Mesenchymal stem cell (in vitro differentiated cells and primary cell): ENCODE data around the gene TXLNA.
"Not testable (repeated sequence)": the region's sequence is repeated elsewhere in the genome, so short reads cannot be mapped to it uniquely, and the experiment has no call there.

Experiments
- DNase-seq: peaks from one replicate; pipeline ENCODE4 v3.0.0-alpha.2; 2013
- H2AFZ ChIP-seq: one replicate; pipeline ENCODE4 v1.6.1; 2013; ENCODE audit warnings: low read depth, mild to moderate bottlenecking, control low read depth, inconsistent platforms, low read length, moderate library complexity
- H2AK5ac ChIP-seq: 2 replicates; pipeline ENCODE4 v1.6.1; 2013; ENCODE audit warnings: low read length, moderate library complexity, mild to moderate bottlenecking, inconsistent platforms; ENCODE audit not compliant: severe bottlenecking
- H2BK120ac ChIP-seq: one replicate; pipeline ENCODE4 v1.6.1; 2013; ENCODE audit warnings: low read depth, mild to moderate bottlenecking, inconsistent platforms, low read length, moderate library complexity
- H2BK12ac ChIP-seq, 2 experiments: one replicate each; pipeline ENCODE4 v1.6.1; 2013; ENCODE audit warnings: inconsistent platforms in 2 of 2, low read length in 2 of 2, mild to moderate bottlenecking in 2 of 2, moderate library complexity in 2 of 2, control low read depth in 1 of 2
- H2BK15ac ChIP-seq: one replicate; pipeline ENCODE4 v1.6.1; 2013; ENCODE audit warnings: mild to moderate bottlenecking, low read depth, inconsistent platforms; ENCODE audit not compliant: poor library complexity, severe bottlenecking
- H2BK5ac ChIP-seq: 2 replicates; pipeline ENCODE4 v1.6.1; 2013; ENCODE audit warnings: low read depth, mild to moderate bottlenecking, low read length, control low read depth, inconsistent platforms; ENCODE audit not compliant: poor library complexity, severe bottlenecking
- H3K14ac ChIP-seq, 2 experiments: one replicate each; pipeline ENCODE4 v1.6.1; 2013; ENCODE audit warnings: inconsistent platforms in 2 of 2, low read length in 2 of 2, control low read depth in 1 of 2, mild to moderate bottlenecking in 1 of 2, moderate library complexity in 1 of 2
- H3K18ac ChIP-seq, 2 experiments: one replicate each; pipeline ENCODE4 v1.6.1; 2013; ENCODE audit warnings: inconsistent platforms in 2 of 2, low read length in 2 of 2, control low read depth in 1 of 2, low read depth in 1 of 2, mild to moderate bottlenecking in 1 of 2
- H3K23ac ChIP-seq, 2 experiments: one replicate each; pipeline ENCODE4 v1.6.1; 2013; ENCODE audit warnings: inconsistent platforms in 2 of 2, low read length in 2 of 2, mild to moderate bottlenecking in 2 of 2, moderate library complexity in 2 of 2, control low read depth in 1 of 2
- H3K27ac ChIP-seq: 2 replicates; pipeline ENCODE4 v1.5.1; 2013; ENCODE audit warnings: mild to moderate bottlenecking, moderate library complexity, low read length, control low read depth, inconsistent platforms; ENCODE audit not compliant: poor library complexity, severe bottlenecking
- H3K27me3 ChIP-seq, 2 experiments: 2 replicates each; pipeline versions ENCODE4 v1.6.1 to v1.7.0; 2013; ENCODE audit warnings: low read length in 2 of 2, mild to moderate bottlenecking in 2 of 2, moderate library complexity in 2 of 2, control low read depth in 1 of 2, inconsistent platforms in 1 of 2; ENCODE audit not compliant: control insufficient read depth in 1 of 2, insufficient read depth in 1 of 2
- H3K36me3 ChIP-seq, 2 experiments: 2 replicates each; pipeline versions ENCODE4 v1.6.1 to v1.7.0; 2013; ENCODE audit warnings: low read length in 2 of 2, control low read depth in 1 of 2, inconsistent platforms in 1 of 2, low read depth in 1 of 2, mild to moderate bottlenecking in 1 of 2; ENCODE audit not compliant: insufficient read depth in 2 of 2, control insufficient read depth in 1 of 2
- H3K4ac ChIP-seq, 2 experiments: one replicate each; pipeline ENCODE4 v1.6.1; 2013; ENCODE audit warnings: inconsistent platforms in 2 of 2, low read length in 2 of 2, mild to moderate bottlenecking in 2 of 2, moderate library complexity in 2 of 2, control low read depth in 1 of 2, low read depth in 1 of 2
- H3K4me1 ChIP-seq: 2 replicates; pipeline ENCODE4 v1.6.1; 2013; ENCODE audit warnings: low read depth, low read length, control low read depth; ENCODE audit not compliant: control insufficient read depth, insufficient read depth
- H3K4me2 ChIP-seq: 2 replicates; pipeline ENCODE4 v1.6.1; 2013; ENCODE audit warnings: low read length, mild to moderate bottlenecking, inconsistent platforms; ENCODE audit not compliant: poor library complexity, severe bottlenecking
- H3K4me3 ChIP-seq, 2 experiments: 2 replicates each; pipeline versions ENCODE4 v1.5.1 to v1.7.0; 2013; ENCODE audit warnings: low read length in 2 of 2, mild to moderate bottlenecking in 2 of 2, control low read depth in 1 of 2, low read depth in 1 of 2; ENCODE audit not compliant: insufficient read depth in 1 of 2
- H3K79me1 ChIP-seq: replicated peaks from 2 replicates; pipeline ENCODE4 v1.6.1; 2013; ENCODE audit warnings: mild to moderate bottlenecking, control low read depth, low read length, inconsistent platforms; ENCODE audit not compliant: poor library complexity, severe bottlenecking
- H3K9ac ChIP-seq: 2 replicates; pipeline ENCODE4 v1.7.0; 2013; ENCODE audit warnings: mild to moderate bottlenecking, low read length, moderate library complexity
- H3K9me3 ChIP-seq: 2 replicates; pipeline ENCODE4 v1.7.0; 2013; ENCODE audit warnings: mild to moderate bottlenecking, low read length; ENCODE audit not compliant: control insufficient read depth
- H4K8ac ChIP-seq: one replicate; pipeline ENCODE4 v1.6.1; 2013; ENCODE audit warnings: inconsistent platforms, mild to moderate bottlenecking, low read length, moderate library complexity
- H4K91ac ChIP-seq: one replicate; pipeline ENCODE4 v1.6.1; 2013; ENCODE audit warnings: mild to moderate bottlenecking, low read length, inconsistent platforms
- WGBS: methylation state at CpG from one replicate; pipeline ENCODE4 v1.1.7; 2013; ENCODE audit warnings: mixed read lengths; 5-methylcytosine and 5-hydroxymethylcytosine counted together

TXLNA gene

GRCh38 chr1:32165633-32166032 lies 13.8 kb upstream of the TXLNA start:
- H2AFZ ChIP-seq, H3K4ac ChIP-seq, H3K27me3 ChIP-seq, H3K9ac ChIP-seq, H3K9me3 ChIP-seq, H4K91ac ChIP-seq, H2BK120ac ChIP-seq, H3K14ac ChIP-seq, H2BK15ac ChIP-seq, H2BK12ac ChIP-seq, H3K23ac ChIP-seq, H2AK5ac ChIP-seq, H3K27ac ChIP-seq, H3K4me1 ChIP-seq, H3K18ac ChIP-seq, H3K4me2 ChIP-seq, H4K8ac ChIP-seq, H3K4me3 ChIP-seq, DNase-seq, H2BK5ac ChIP-seq: not testable (repeated sequence)
- H3K36me3 ChIP-seq, result peaks cover 49 to 84% of the 10 kb centered on the region in 2 experiments
- WGBS, result 97% methylated on average over 8 of the region's 10 CpGs
- H3K79me1 ChIP-seq, result peaks cover 12% of the 10 kb centered on the region

GRCh38 chr1:32170991-32171390 lies 8.5 kb upstream of the TXLNA start:
- H3K27ac ChIP-seq, result no peak overlapping the region
- H3K4me1 ChIP-seq, result peaks cover 5% of the 10 kb centered on the region
- WGBS, result 100% methylated on average over 4 of the region's 4 CpGs
- no peak overlapping the region for H2BK15ac ChIP-seq
- peaks cover 27% of the 10 kb centered on the region for H3K79me1 ChIP-seq
- peaks cover 59 to 85% of the 10 kb centered on the region in 2 experiments for H3K36me3 ChIP-seq
- no peak overlapping the region for H3K14ac ChIP-seq
- H3K9ac ChIP-seq, result no peak overlapping the region
- no peak overlapping the region for H2BK120ac ChIP-seq
- H4K8ac ChIP-seq, result no peak overlapping the region
- H2AK5ac ChIP-seq, result no peak overlapping the region
- DNase-seq, result no peak
- no peak overlapping the region for H3K4me3 ChIP-seq
- no peak overlapping the region for H3K18ac ChIP-seq
- H2BK12ac ChIP-seq, result no peak overlapping the region
- no peaks in the 10 kb centered on the region for H3K27me3 ChIP-seq
- no peaks in the 10 kb centered on the region for H3K9me3 ChIP-seq
- no peak overlapping the region for H3K4ac ChIP-seq
- H3K23ac ChIP-seq, result no peak overlapping the region
- H3K4me2 ChIP-seq, result no peak overlapping the region
- no peak overlapping the region for H2BK5ac ChIP-seq
- H4K91ac ChIP-seq, result no peak overlapping the region
- H2AFZ ChIP-seq, result no peak overlapping the region

GRCh38 chr1:32172621-32173245 lies 6.7 kb upstream of the TXLNA start:
- Histone ChIP-seq H4K8ac (peak overlapping the region; percentile 60), H2AFZ (no peak overlapping the region), H2BK15ac (no peak overlapping the region), H3K36me3 (peaks cover 52 to 81% of the 10 kb centered on the region in 2 experiments), H2BK5ac (no peak overlapping the region), H3K4me3 (no peak overlapping the region), H3K9ac (no peak overlapping the region), H2BK12ac (peak overlapping the region in 1 of 2 experiments; percentile 3), H3K27ac (no peak overlapping the region), H3K4me1 (peaks cover 5% of the 10 kb centered on the region), H3K4ac (no peak overlapping the region), H3K18ac (no peak overlapping the region), H3K4me2 (no peak overlapping the region), H2BK120ac (no peak overlapping the region), H2AK5ac (peak overlapping the region; percentile 61), H3K27me3 (no peaks in the 10 kb centered on the region), H3K14ac (no peak overlapping the region), H4K91ac (no peak overlapping the region), H3K23ac (no peak overlapping the region), H3K79me1 (peaks cover 27% of the 10 kb centered on the region), H3K9me3 (no peaks in the 10 kb centered on the region)
- WGBS, result 100% methylated on average over 1 of the region's 1 CpG
- no peak for DNase-seq

GRCh38 chr1:32178380-32179192 lies 889 bp upstream of the TXLNA start:
- Histone ChIP-seq H2BK5ac (no peak overlapping the region), H3K18ac (no peak overlapping the region), H3K4ac (peak overlapping the region in 1 of 2 experiments; percentile 49), H3K27me3 (no peaks in the 10 kb centered on the region), H2BK15ac (no peak overlapping the region), H3K4me2 (no peak overlapping the region), H4K91ac (no peak overlapping the region), H3K36me3 (peaks cover 33 to 49% of the 10 kb centered on the region in 2 experiments), H3K23ac (no peak overlapping the region), H2AFZ (no peak overlapping the region), H2AK5ac (peak overlapping the region; percentile 67), H3K4me3 (peak overlapping the region in 1 of 2 experiments; percentile 96), H3K79me1 (peaks cover 13% of the 10 kb centered on the region), H3K9ac (peak overlapping the region; percentile 100), H2BK120ac (no peak overlapping the region), H3K9me3 (no peaks in the 10 kb centered on the region), H2BK12ac (no peak overlapping the region), H4K8ac (no peak overlapping the region), H3K27ac (no peak overlapping the region), H3K4me1 (peaks cover 13% of the 10 kb centered on the region), H3K14ac (no peak overlapping the region)
- DNase-seq, result peak; percentile 36
- WGBS, result 92% methylated on average over 6 of the region's 7 CpGs
